Uterus (tissue), 2 donors: ENCODE data around the gene ADARB2.

ENCODE experiments used
- CTCF ChIP-seq, 4 experiments: fragments of 200-600 bp in 2 of 4; fragments of 450-650 bp in 2 of 4; sonication (generic) in 2 of 4; IDR thresholded peaks; one replicate each; pipeline ENCODE4 v1.5.1; 2016 to 2019; ENCODE audit warnings: antibody characterized with exemption in 4 of 4, mild to moderate bottlenecking in 2 of 4, moderate library complexity in 1 of 4
- POLR2A ChIP-seq, 2 donors: fragments of 450-650 bp; IDR thresholded peaks; one replicate each; pipeline ENCODE4 v1.6.1; 2016; ENCODE audit warnings: antibody characterized with exemption in 2 of 2, mild to moderate bottlenecking in 1 of 2, moderate library complexity in 1 of 2

- TF ChIP-seq CTCF (IDR thresholded peaks at IDR 0.05): no peak
- TF ChIP-seq POLR2A (IDR thresholded peaks at IDR 0.05): no peak
Observed at GRCh38 chr10:1316121-1316808, 421.1 kb downstream of the ADARB2 start.
